Transverse colon (tissue), 4 donors: ENCODE data around the gene AMER3.

ENCODE experiments used
- EP300 ChIP-seq: sonication (generic); formaldehyde crosslinking; IDR thresholded peaks from one replicate; pipeline ENCODE4 v1.6.1; 2017; ENCODE audit warnings: antibody characterized with exemption, low read depth
- POLR2AphosphoS5 ChIP-seq, 3 donors: sonication (generic); formaldehyde crosslinking; IDR thresholded peaks; one replicate each; pipeline ENCODE4 v1.6.1; 2016; ENCODE audit warnings: antibody characterized with exemption in 3 of 3
- TF ChIP-seq, protein P1 (sequence below), 5 experiments: fragments of 200-600 bp in 3 of 5; fragments of 450-650 bp in 2 of 5; sonication (generic) in 3 of 5; IDR thresholded peaks; 1 replicate in 2 of 5; 2 replicates in 3 of 5; pipeline ENCODE4 v1.5.1; 2016 to 2017; ENCODE audit warnings: antibody characterized with exemption in 5 of 5, inconsistent platforms in 3 of 5, mild to moderate bottlenecking in 2 of 5, moderate library complexity in 1 of 5

DNA sequence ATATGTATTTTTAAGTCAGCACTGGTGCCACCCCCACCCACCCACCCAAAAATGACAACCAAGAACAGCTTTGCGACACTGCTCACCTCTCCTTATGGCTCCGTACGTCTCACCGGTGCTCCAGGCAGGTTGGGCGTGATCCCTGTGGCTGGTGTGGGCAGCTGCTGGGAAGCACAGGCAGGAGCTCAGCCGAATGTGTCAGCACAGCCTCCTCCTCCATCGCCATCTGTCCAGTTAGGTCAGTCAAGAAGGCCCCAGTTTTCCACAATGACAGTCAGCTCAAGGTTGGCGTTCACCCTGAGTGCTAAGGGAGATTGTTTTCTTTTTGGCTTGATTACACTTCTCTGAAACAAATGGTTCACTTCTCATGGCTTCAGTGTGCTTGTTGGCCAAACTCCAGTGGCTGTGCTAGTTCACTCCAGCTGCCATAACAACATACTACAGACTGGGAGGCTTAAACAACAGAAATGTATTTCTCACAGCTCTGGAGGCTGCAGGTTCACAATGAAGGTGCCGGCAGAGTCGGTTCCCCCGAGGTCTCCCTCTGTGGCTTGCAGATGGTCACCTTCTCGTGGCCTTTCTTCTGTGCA is 30.2 kb downstream of the AMER3 start:
- no peak for TF ChIP-seq EP300
- TF ChIP-seq, protein P1, sequence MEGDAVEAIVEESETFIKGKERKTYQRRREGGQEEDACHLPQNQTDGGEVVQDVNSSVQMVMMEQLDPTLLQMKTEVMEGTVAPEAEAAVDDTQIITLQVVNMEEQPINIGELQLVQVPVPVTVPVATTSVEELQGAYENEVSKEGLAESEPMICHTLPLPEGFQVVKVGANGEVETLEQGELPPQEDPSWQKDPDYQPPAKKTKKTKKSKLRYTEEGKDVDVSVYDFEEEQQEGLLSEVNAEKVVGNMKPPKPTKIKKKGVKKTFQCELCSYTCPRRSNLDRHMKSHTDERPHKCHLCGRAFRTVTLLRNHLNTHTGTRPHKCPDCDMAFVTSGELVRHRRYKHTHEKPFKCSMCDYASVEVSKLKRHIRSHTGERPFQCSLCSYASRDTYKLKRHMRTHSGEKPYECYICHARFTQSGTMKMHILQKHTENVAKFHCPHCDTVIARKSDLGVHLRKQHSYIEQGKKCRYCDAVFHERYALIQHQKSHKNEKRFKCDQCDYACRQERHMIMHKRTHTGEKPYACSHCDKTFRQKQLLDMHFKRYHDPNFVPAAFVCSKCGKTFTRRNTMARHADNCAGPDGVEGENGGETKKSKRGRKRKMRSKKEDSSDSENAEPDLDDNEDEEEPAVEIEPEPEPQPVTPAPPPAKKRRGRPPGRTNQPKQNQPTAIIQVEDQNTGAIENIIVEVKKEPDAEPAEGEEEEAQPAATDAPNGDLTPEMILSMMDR (IDR thresholded peaks at IDR 0.05): no peak
- no peak for TF ChIP-seq POLR2AphosphoS5 (IDR thresholded peaks at IDR 0.05)
